ENCODE measurements around the gene PRICKLE1.
"Not testable (repeated sequence)": the region's sequence is repeated elsewhere in the genome, so short reads cannot be mapped to it uniquely, and the experiment has no call there.

The PRICKLE1 gene

GRCh38 chr12:42552822-42553221 lies 36.7 kb downstream of the PRICKLE1 start:
- no peak for DNase-seq

DNA sequence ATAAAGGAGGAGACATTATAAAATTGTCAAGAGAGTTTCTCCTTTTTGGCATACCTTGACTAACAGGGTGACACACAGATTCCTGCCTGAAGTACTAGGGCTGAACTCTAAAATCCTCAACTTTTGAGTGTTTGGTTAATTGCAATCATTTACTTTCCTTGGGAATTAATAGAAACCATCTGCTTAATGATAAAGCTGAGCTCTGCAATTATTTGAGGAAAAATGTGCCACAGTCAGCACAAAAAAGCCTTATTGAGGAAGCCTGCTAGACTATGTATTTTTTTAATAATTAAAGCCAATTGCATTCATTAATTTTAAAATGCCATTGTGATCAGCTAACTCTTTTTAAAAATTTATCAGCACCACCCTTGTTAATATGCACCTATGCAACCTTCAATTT lies 38.7 kb downstream of the PRICKLE1 start:
- no peak for DNase-seq

- DNase-seq, result no peak
These were observed 42.8 kb downstream of the PRICKLE1 start for GRCh38 chr12:42546709-42547108.

DNA sequence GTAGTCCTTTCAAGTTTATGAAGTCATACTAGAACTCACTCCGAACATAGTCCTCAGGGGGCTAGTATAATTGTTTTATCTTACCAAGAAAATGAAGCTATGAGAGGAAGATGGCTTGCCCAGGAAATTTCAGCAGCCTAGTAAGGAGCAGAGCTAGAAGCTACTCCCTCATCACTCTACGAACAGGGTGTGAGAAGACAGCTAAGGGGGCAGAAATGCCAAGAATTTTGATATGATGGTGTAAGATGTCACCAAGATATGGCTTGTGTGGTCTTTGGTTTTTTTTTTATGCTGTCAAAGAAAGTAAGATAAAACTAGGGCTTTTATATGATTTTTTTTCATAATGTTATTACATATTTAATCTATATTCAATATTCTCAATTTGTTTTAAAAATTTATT lies 47.6 kb downstream of the PRICKLE1 start:
- DNase-seq, result no peak

DNA sequence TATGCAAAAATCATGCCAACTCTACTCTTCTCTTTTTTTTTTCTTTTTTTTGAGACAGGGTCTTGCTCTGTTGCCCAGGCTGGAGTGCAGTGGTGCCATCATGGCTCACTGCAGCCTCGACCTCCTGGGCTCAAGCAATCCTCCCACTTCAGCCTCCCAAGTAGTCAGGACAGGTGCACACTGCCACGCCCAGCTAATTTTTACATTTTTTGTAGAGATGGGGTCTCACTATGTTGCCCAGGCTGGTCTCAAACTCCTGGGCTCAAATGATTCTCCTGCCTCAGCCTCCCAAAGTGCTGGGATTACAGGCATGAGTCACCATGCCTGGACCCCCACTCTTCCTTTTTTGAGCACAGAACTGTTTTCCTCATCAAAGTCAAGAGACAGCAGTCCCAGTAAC lies 48.2 kb downstream of the PRICKLE1 start:
- not testable (repeated sequence) for DNase-seq

DNA sequence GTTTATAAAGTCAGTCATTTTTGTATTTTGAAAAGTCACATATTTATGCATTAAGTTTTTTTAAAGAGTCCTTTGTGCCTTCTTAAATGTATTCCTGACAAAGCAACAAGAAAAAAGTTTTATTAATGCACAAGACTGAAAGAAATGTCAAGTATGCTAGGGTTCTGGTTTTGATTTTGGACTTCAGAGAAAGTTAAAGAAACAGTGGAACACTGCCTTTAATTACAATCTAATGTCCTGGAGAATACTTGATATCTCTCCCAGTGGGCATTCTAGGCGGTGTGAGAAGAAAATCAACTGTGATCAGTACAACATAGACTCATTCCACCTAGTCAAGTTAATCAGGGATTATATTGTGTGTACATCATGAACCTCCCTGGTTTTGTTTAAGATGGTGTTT lies 49.9 kb downstream of the PRICKLE1 start:
- no peak for DNase-seq

DNA sequence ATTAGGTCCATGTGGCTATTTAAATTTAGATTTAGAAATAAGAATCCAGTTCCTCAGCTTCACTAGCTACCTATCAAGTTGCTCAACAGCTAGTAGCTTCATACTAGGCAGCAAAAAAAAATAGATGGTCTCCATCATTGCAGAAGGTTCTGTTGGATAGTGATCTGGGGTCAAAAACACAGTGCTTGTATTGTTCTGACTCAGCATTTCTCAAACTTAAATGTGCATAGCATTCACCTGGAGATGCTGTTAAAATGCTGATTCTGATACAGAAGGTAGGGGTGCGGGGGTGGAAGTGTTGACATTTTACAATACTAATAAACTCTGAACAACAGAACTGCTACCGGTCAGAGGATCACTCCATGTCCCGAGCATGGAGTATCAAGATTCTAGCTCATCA lies 51.3 kb downstream of the PRICKLE1 start:
- DNase-seq, result no peak

GRCh38 chr12:42534184-42534838 lies 55.2 kb downstream of the PRICKLE1 start:
- no peak for DNase-seq

GRCh38 chr12:42530284-42530683 lies 59.3 kb downstream of the PRICKLE1 start:
- DNase-seq, result no peak

DNA sequence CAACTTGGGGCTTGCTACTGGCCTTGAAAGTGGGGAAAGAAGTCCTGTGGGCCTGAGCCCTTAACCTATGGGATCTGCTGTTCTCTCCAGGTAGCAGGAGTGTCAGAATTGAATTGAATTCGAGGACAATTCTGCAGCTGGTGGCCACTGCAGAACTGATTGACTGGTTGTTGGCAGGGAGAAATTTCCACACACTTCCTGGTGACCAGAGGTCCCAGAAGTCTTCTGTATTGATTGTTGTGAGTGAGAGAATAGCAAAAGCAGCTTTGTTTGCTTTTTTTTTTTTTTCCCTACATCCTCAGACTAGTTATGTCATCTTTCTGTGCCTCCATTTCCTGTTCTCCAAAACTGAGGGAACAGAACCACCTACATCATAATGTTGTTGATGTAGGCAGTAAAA lies 64.1 kb downstream of the PRICKLE1 start:
- DNase-seq, result no peak

DNA sequence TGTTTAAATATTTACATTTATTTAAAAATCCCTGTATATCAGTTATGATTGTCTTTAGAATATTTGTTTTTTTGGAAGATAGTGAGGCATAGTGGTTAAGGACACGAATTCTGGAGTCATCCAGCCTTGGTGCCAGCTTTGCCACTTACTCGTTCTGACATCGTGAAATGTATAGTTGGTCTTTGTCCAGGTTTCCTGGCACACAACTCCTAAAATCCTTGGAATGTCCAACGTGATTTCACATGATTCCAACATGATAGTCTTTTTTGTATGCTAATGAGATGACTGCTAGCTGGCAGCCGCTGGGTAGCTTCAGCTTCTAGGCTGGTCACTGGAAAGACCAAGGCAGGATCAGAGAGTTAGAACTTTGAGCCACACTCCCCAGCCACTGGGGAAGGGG lies 64.8 kb downstream of the PRICKLE1 start:
- DNase-seq, result no peak

GRCh38 chr12:42516573-42516972 lies 73.0 kb downstream of the PRICKLE1 start:
- DNase-seq, result no peak

DNA sequence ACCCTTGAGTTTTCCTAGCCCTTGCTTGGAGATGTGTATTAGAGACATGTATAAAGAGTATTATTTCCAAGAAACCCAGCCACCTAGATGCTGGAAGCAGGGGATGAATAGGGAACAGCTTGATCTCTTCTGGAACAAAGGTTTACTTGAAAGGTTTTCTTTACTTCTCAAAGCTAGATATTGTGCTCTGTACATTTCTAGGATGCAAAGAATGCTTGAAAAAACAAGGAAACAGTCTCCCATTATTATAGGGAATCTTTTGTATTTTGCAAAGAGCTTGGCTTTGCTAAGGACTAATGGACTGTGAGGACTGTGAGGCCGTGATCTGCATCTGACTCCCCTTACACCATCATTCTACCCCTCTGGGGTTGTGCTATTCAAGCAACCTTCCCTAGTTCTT lies 77.9 kb downstream of the PRICKLE1 start:
- DNase-seq, result no peak

DNA sequence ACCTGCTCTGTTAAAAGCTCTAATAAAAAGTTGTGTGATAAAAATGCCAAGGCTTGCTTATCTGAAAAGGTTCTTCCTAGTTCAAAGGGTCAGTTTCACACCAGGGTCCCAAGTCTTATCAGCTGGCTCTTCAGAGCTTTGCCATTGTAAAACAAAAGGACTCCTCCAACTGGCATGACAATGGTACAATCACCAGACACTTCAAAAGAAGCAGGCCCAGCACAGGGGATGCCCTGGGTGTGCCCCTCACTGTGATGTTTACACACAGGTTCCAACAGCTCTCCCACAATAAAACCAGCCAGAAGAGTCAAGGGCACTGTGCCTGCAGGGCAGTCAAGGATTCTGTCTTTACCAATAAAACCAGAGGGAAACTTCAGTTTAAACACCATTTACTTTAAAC lies 78.7 kb downstream of the PRICKLE1 start:
- DNase-seq, result no peak

- DNase-seq, result no peak
These were observed 80.6 kb downstream of the PRICKLE1 start for GRCh38 chr12:42508913-42509460.

DNA sequence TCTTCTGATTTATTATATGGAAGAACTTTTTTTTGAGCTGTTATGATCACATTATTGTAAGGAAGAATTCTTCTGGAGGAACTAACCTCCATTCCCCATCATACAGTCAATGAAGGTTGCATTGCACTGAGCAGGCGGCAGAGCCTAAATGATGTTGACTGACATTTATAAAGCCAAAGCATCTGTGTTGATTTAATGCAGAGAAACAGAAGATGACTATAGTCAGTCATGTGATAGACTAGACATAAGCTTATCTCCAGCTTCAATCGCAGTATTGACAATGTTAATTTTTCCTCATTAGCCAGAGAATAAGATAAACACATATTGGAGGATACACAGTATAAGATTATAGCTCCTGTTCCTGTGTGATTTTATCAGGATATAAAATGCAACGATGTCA lies 82.0 kb downstream of the PRICKLE1 start:
- DNase-seq, result no peak

DNA sequence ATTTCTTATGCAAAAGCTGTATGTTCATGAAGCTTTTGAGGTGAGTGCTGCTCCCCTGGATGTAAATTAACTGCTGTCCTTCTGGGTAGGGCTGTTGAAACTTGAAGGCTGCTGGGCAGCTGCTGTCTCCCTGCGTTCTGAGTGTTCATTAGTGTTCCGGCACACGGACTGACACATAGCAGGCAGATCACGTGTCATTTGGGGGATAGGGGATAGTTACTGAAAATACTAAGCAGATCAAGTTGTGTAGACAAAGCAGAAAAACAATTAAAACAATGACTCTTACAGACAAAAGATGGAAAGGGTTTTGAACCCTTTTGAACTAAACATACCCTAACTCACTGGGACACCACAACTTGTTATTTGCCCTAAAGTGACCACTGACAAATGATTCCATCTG lies 82.5 kb downstream of the PRICKLE1 start:
- no peak for DNase-seq

DNA sequence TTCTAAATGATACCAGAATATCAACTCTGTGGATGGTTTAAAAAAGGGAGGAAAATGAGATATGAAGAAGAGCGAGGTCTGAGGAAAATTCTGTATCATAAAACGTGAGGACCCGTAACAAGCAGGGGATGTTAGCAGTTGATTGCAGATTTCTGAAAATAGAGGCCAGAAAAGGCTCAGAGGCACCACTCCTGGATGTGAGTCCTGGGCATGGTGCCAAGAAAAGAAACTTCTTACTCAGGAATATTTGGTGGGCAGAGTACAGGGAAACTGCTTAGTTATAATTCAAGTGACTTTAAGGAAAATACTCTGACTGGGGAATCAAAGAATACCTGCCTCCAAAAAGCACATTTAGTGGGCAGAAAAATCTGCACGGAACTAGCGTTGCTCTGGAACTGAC lies 85.5 kb downstream of the PRICKLE1 start:
- no peak for DNase-seq

DNA sequence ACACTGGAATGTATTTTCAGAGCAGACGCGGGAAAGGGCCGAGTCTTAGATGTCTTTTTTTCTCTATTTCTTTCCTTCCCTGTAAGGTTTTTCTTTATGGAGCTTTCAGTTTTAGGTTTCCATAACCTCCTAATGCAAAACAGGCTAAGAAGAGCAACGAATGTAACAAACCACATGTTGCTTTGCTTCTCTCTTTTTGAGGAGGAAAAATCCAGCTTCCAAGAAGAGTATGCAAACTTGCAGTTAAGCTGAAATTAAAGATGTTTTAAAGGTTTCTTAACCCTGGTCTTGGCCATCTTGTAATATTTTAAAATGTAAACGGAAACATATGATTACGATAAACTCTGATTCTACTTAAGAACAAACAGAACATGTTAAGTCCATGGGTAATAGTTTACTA lies 86.9 kb downstream of the PRICKLE1 start:
- DNase-seq, result no peak

DNA sequence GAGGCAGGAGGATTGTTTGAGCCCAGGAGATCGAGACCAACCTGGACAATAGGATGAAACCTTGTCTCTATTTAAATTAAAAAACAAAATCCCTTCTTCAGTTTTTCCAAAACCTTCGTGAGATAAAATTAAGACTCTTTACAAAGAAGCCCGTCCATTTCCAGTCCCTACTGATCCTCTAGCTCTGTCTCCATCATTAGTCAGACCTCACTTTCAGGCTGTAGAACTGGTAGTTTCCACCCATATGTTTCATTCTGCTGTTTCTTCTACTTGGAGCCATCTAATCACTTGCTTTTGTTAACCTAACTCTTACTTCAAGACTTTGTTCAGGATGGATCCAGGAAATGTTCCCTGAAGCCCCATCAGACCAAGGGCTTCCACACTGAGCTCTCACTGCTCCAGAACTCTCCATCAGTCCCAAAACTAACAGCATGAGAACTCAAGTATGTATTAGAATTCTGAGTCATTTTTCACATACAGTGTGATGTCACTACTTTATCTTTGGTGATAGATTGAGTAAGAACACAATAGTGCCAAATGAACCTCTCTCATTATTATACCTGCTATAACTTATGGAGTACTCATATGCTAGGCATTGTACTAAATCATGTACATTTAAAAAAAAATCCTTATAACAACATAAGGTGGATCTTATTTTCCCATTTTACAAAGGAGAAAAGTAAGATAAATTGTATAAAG lies 90.8 kb downstream of the PRICKLE1 start:
- no peak for DNase-seq

DNA sequence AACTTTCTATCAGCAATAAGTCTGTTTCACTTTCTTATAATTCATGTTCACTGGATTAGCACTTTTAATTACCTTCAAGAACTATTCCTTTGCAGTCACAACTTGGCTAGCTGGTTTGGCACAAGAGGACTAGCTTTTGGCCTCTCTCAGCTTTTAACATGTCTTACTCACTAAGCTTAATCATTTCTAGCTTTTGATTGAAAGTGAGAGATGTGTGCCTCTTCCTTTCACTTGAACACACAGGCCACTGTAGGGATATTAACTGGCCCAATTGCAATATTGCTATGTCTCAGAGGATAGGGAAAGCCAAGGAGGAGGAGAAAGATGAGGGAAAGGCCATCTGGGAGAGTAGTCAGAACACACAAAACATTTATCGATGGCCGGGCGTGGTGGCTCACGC lies 92.7 kb downstream of the PRICKLE1 start:
- DNase-seq, result no peak

DNA sequence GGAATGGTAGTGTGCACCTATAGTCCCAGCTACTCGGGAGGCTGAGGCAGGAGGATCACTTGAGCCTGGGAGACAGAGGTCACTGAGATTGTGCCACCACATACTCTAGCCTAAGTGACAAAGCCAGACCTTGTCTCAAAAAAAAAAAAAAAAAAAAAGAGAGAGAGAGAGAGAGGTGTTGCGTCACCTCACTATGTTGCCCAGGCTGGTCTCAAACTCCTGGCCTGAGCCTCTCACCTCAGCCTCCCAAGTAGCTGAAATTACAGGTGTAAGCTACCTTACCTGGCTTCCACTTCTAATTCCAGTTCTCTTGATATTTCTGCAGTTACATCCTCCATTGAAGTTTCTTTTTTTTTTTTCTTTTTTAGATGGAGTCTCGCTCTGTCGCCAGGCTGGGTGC lies 94.3 kb downstream of the PRICKLE1 start:
- DNase-seq, result no peak

- no peak for DNase-seq
These were observed 97.3 kb downstream of the PRICKLE1 start for GRCh38 chr12:42492267-42492666.

- DNase-seq, result no peak
These were observed 99.2 kb downstream of the PRICKLE1 start for GRCh38 chr12:42490261-42490842.

Data from COR-L47 (cell line).